22Rv1 (cell line): ENCODE measurements around the gene SPACA7.

ENCODE experiments used
- ZFX ChIP-seq: fragments of 450-650 bp; IDR thresholded peaks from 2 replicates; pipeline ENCODE4 v1.6.1; 2017; ENCODE audit warnings: antibody characterized with exemption, borderline replicate concordance
- TF ChIP-seq, protein P1 (sequence below): fragments of 450-650 bp; IDR thresholded peaks from 2 replicates; pipeline ENCODE4 v1.5.1; 2017; ENCODE audit warnings: mild to moderate bottlenecking

DNA sequence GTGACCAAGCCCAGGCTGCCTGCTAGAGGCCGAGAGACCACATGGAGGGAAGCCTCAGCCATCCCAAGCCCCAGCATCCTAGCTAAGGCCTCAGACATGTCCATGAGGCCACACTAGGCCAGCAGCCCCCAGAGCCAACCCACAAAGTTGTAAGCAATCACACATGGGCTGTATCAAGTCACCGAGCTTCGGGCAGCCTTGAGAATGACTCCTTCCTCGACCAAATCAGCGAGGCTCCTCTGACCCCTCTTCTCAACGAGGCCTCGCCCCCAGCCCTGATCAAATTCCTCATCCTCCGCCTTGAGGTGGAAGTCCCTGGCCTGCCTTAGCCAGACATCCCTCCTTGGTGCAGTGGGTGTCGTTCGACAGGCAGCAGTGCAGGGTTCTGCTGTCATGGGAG lies 1.9 kb upstream of the SPACA7 start:
- TF ChIP-seq, protein P1, sequence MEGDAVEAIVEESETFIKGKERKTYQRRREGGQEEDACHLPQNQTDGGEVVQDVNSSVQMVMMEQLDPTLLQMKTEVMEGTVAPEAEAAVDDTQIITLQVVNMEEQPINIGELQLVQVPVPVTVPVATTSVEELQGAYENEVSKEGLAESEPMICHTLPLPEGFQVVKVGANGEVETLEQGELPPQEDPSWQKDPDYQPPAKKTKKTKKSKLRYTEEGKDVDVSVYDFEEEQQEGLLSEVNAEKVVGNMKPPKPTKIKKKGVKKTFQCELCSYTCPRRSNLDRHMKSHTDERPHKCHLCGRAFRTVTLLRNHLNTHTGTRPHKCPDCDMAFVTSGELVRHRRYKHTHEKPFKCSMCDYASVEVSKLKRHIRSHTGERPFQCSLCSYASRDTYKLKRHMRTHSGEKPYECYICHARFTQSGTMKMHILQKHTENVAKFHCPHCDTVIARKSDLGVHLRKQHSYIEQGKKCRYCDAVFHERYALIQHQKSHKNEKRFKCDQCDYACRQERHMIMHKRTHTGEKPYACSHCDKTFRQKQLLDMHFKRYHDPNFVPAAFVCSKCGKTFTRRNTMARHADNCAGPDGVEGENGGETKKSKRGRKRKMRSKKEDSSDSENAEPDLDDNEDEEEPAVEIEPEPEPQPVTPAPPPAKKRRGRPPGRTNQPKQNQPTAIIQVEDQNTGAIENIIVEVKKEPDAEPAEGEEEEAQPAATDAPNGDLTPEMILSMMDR = no peak
- TF ChIP-seq ZFX = no peak
